ENCODE results near the gene CAMK1D.
"Not testable (repeated sequence)": the region's sequence is repeated elsewhere in the genome, so short reads cannot be mapped to it uniquely, and the experiment has no call there.

The CAMK1D gene

GRCh38 chr10:12431151-12432101, 82.1 kb downstream of the CAMK1D start:
- DNase-seq (ENCODE audit: low read depth) = no peak

GRCh38 chr10:12432402-12433189, 83.2 kb downstream of the CAMK1D start:
- DNase-seq (ENCODE audit: low read depth) = no peak

- DNase-seq (ENCODE audit: low read depth) = no peak
These were observed 84.9 kb downstream of the CAMK1D start for GRCh38 chr10:12434277-12434676.

GRCh38 chr10:12434677-12435076, 85.3 kb downstream of the CAMK1D start:
- not testable (repeated sequence) for DNase-seq (ENCODE audit: low read depth)

- no peak for DNase-seq (ENCODE audit: low read depth)
These were observed 86.0 kb downstream of the CAMK1D start for GRCh38 chr10:12435348-12435747.

GRCh38 chr10:12438919-12439692, 89.8 kb downstream of the CAMK1D start:
- no peak for DNase-seq (ENCODE audit: low read depth)

GRCh38 chr10:12439767-12440166, 90.4 kb downstream of the CAMK1D start:
- not testable (repeated sequence) for DNase-seq (ENCODE audit: low read depth)

- no peak for DNase-seq (ENCODE audit: low read depth)
These were observed 93.7 kb downstream of the CAMK1D start for GRCh38 chr10:12443026-12443425.

- no peak for DNase-seq (ENCODE audit: low read depth)
These were observed 95.8 kb downstream of the CAMK1D start for GRCh38 chr10:12444981-12445700.

GRCh38 chr10:12445701-12446334, 96.5 kb downstream of the CAMK1D start:
- no peak for DNase-seq (ENCODE audit: low read depth)

GRCh38 chr10:12448340-12448728, 99.0 kb downstream of the CAMK1D start:
- no peak for DNase-seq (ENCODE audit: low read depth)

GRCh38 chr10:12448729-12449391, 99.5 kb downstream of the CAMK1D start:
- peak; percentile 46 for DNase-seq (ENCODE audit: low read depth)

- DNase-seq (ENCODE audit: low read depth) = no peak
These were observed 106.0 kb downstream of the CAMK1D start for GRCh38 chr10:12455318-12455717.

- DNase-seq (ENCODE audit: low read depth) = no peak
These were observed 106.4 kb downstream of the CAMK1D start for GRCh38 chr10:12455766-12456165.

GRCh38 chr10:12459340-12459739, 110.0 kb downstream of the CAMK1D start:
- no peak for DNase-seq (ENCODE audit: low read depth)

- DNase-seq (ENCODE audit: low read depth) = no peak
These were observed 110.4 kb downstream of the CAMK1D start for GRCh38 chr10:12459762-12460161.

- DNase-seq (ENCODE audit: low read depth) = no peak
These were observed 114.1 kb downstream of the CAMK1D start for GRCh38 chr10:12463459-12463838.

GRCh38 chr10:12465385-12466136, 116.2 kb downstream of the CAMK1D start:
- DNase-seq (ENCODE audit: low read depth) = no peak

GRCh38 chr10:12466704-12467305, 117.5 kb downstream of the CAMK1D start:
- no peak for DNase-seq (ENCODE audit: low read depth)
